Measurements from ENCODE around the gene HOXD4. TPM values are rescaled to one million over a fixed set of nuclear protein-coding genes. Genes with fewer than 3 reads are reported as not detected.

The HOXD4 gene
- total RNA-seq, 2 experiments from 2014 or later = not detected

DNA sequence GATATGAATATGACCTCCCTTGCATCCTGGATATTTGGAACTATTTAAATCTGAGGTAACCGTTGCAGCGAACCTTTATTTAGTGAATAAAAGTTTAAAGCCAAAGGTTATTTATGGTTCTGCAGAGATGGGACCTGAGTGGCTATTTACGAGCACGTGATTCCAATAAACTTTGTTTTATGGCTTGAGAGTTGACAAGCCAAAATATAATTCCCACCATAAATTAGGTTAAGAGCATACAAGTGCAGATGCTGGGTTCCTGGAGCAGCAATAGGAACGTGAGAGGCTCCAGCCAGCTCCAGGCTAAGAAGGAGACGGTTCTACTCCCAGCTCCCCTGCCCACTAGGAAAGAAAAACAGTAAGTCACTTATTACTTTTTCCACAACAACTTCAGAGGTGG lies 5.2 kb upstream of the HOXD4 start:
- Histone ChIP-seq H3K4me3 (ENCODE audit: low read length) (no peak overlapping the region), H3K27ac (ENCODE audit: low read depth in 1 of 2, low read length in 2 of 2) (no peak overlapping the region), H3K27me3 (ENCODE audit: control insufficient read depth in 1 of 2, insufficient read depth in 2 of 2, low read length in 2 of 2) (peaks cover 90 to 98% of the 10 kb centered on the region in 2 experiments), H3K9me3 (ENCODE audit: control insufficient read depth in 1 of 2, insufficient read depth in 1 of 2, low read length in 2 of 2) (peaks cover 0 to 38% of the 10 kb centered on the region in 2 experiments), H3K36me3 (ENCODE audit: insufficient read depth, low read length) (no peaks in the 10 kb centered on the region), H3K4me1 (ENCODE audit: insufficient read depth, low read length) (peaks cover 8% of the 10 kb centered on the region)
- TF ChIP-seq, protein P1, sequence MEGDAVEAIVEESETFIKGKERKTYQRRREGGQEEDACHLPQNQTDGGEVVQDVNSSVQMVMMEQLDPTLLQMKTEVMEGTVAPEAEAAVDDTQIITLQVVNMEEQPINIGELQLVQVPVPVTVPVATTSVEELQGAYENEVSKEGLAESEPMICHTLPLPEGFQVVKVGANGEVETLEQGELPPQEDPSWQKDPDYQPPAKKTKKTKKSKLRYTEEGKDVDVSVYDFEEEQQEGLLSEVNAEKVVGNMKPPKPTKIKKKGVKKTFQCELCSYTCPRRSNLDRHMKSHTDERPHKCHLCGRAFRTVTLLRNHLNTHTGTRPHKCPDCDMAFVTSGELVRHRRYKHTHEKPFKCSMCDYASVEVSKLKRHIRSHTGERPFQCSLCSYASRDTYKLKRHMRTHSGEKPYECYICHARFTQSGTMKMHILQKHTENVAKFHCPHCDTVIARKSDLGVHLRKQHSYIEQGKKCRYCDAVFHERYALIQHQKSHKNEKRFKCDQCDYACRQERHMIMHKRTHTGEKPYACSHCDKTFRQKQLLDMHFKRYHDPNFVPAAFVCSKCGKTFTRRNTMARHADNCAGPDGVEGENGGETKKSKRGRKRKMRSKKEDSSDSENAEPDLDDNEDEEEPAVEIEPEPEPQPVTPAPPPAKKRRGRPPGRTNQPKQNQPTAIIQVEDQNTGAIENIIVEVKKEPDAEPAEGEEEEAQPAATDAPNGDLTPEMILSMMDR (IDR thresholded peaks at IDR 0.05) = no peak
- DNase-seq (no peak), ATAC-seq (ENCODE audit: poor library complexity) (no peak)
- no peak overlapping the region for H3K4me3 Mint-ChIP-seq
- intact Hi-C loops (cut with DNase I, micrococcal nuclease) = no loop called here
- H3K36me3 Mint-ChIP-seq (ENCODE audit: low read depth) = peaks cover 2% of the 10 kb centered on the region
- peaks cover 100% of the 10 kb centered on the region for H3K27me3 Mint-ChIP-seq
- H3K4me1 Mint-ChIP-seq (ENCODE audit: low read depth) = peaks cover 4% of the 10 kb centered on the region
- ChIA-PET POLR2A (no interaction called here), CTCF (no interaction called here)
- no peaks in the 10 kb centered on the region for H3K9me3 Mint-ChIP-seq
- no peak overlapping the region for H3K27ac Mint-ChIP-seq

DNA sequence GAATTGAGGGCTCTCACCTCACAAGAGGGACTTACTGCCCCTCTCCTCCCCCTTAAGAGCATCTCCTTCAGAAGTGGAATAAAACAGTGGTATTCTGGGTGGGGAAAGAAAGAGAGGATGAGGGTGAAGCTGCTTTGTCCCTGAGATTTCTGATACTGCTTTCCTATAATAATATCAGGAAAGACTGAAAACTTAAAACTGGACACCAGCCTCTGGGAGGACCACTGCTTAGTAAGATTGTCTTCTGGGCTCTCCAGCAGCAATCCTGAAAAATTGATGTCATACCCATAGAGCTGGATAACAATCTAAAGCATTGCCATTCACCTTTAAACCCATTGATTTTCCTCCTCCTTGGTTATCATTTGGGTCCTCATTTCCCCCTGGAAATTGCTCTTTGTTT lies 4.7 kb upstream of the HOXD4 start:
- H3K9me3 ChIP-seq (ENCODE audit: control insufficient read depth in 1 of 2, insufficient read depth in 1 of 2, low read length in 2 of 2) = peaks cover 0 to 41% of the 10 kb centered on the region in 2 experiments
- no peak overlapping the region for H3K4me3 ChIP-seq (ENCODE audit: low read length)
- H3K36me3 Mint-ChIP-seq (ENCODE audit: low read depth) = no peaks in the 10 kb centered on the region
- TF ChIP-seq, protein P1 (IDR thresholded peaks at IDR 0.05) = no peak
- intact Hi-C loops (cut with DNase I, micrococcal nuclease) = no loop called here
- peaks cover 89 to 98% of the 10 kb centered on the region in 2 experiments for H3K27me3 ChIP-seq (ENCODE audit: control insufficient read depth in 1 of 2, insufficient read depth in 2 of 2, low read length in 2 of 2)
- H3K36me3 ChIP-seq (ENCODE audit: insufficient read depth, low read length) = no peaks in the 10 kb centered on the region
- no peaks in the 10 kb centered on the region for H3K4me1 Mint-ChIP-seq (ENCODE audit: low read depth)
- CTCF ChIA-PET = no interaction called here
- H3K27ac Mint-ChIP-seq = no peak overlapping the region
- peaks cover 8% of the 10 kb centered on the region for H3K4me1 ChIP-seq (ENCODE audit: insufficient read depth, low read length)
- no peak overlapping the region for H3K4me3 Mint-ChIP-seq
- H3K27ac ChIP-seq (ENCODE audit: low read depth in 1 of 2, low read length in 2 of 2) = no peak overlapping the region
- H3K9me3 Mint-ChIP-seq = no peaks in the 10 kb centered on the region
- POLR2A ChIA-PET = no interaction called here
- peaks cover 100% of the 10 kb centered on the region for H3K27me3 Mint-ChIP-seq
- ATAC-seq (ENCODE audit: poor library complexity) (no peak), DNase-seq (no peak)

- Mint-ChIP-seq H3K27me3 (peaks cover 94% of the 10 kb centered on the region), H3K4me1 (ENCODE audit: low read depth) (no peaks in the 10 kb centered on the region), H3K9me3 (no peaks in the 10 kb centered on the region), H3K27ac (no peak overlapping the region), H3K4me3 (no peak overlapping the region), H3K36me3 (ENCODE audit: low read depth) (no peaks in the 10 kb centered on the region)
- Histone ChIP-seq H3K4me3 (ENCODE audit: low read length) (no peak overlapping the region), H3K27me3 (ENCODE audit: control insufficient read depth in 1 of 2, insufficient read depth in 2 of 2, low read length in 2 of 2) (peaks cover 87 to 97% of the 10 kb centered on the region in 2 experiments), H3K9me3 (ENCODE audit: control insufficient read depth in 1 of 2, insufficient read depth in 1 of 2, low read length in 2 of 2) (peaks cover 0 to 43% of the 10 kb centered on the region in 2 experiments), H3K27ac (ENCODE audit: low read depth in 1 of 2, low read length in 2 of 2) (no peak overlapping the region), H3K4me1 (ENCODE audit: insufficient read depth, low read length) (peaks cover 11% of the 10 kb centered on the region), H3K36me3 (ENCODE audit: insufficient read depth, low read length) (no peaks in the 10 kb centered on the region)
- ATAC-seq (ENCODE audit: poor library complexity) (no peak), DNase-seq (no peak)
- TF ChIP-seq, protein P1 (IDR thresholded peaks at IDR 0.05) = no peak
- intact Hi-C loops (cut with DNase I, micrococcal nuclease) = no loop called here
- CTCF ChIA-PET = no interaction called here
- POLR2A ChIA-PET = no interaction called here
Measured at GRCh38 chr2:176147210-176147799, 4.0 kb upstream of the HOXD4 start.
